Measurements from ENCODE around the gene AP1S1.

DNA sequence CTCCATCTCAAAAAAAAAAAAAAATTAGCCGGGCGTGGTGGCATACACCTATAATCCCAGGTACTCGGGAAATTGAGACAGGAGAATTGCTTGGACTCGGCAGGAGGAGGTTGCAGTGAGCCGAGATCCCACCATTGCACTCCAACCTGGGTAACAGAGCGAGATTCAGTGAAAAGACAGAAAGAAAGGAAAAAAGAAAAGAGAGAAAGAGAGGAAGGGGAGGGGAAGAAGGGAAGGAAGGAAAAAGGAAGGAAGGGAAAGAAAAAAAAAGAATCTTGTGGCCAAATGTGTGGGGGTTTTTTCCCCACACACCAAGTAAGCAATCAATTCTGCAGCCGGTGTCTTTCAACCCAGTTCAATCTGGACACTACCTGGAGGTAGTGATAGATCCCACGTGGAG, 34.8 kb downstream of the AP1S1 start:
- TF ChIP-seq, protein P1, sequence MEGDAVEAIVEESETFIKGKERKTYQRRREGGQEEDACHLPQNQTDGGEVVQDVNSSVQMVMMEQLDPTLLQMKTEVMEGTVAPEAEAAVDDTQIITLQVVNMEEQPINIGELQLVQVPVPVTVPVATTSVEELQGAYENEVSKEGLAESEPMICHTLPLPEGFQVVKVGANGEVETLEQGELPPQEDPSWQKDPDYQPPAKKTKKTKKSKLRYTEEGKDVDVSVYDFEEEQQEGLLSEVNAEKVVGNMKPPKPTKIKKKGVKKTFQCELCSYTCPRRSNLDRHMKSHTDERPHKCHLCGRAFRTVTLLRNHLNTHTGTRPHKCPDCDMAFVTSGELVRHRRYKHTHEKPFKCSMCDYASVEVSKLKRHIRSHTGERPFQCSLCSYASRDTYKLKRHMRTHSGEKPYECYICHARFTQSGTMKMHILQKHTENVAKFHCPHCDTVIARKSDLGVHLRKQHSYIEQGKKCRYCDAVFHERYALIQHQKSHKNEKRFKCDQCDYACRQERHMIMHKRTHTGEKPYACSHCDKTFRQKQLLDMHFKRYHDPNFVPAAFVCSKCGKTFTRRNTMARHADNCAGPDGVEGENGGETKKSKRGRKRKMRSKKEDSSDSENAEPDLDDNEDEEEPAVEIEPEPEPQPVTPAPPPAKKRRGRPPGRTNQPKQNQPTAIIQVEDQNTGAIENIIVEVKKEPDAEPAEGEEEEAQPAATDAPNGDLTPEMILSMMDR (IDR thresholded peaks at IDR 0.05), result no peak
- TF ChIP-seq POLR2A (IDR thresholded peaks at IDR 0.05), result no peak

Measured in heart left ventricle (tissue), 13 donors.